ENCODE data around the gene NGRN.
"Not testable (repeated sequence)": the region's sequence is repeated elsewhere in the genome, so short reads cannot be mapped to it uniquely, and the experiment has no call there.

NGRN gene

GRCh38 chr15:90260731-90261130 is 4.7 kb upstream of the NGRN start:
- not testable (repeated sequence) for H3K27ac ChIP-seq (ENCODE audit: low read depth in 2 of 2, low read length in 2 of 2); H3K4me3 ChIP-seq (ENCODE audit: low read length in 2 of 2); H3K27me3 ChIP-seq (ENCODE audit: control insufficient read depth in 2 of 2, insufficient read depth in 2 of 2, low read length in 2 of 2); H3K9ac ChIP-seq (ENCODE audit: low read depth in 1 of 2, low read length in 2 of 2); H3K36me3 ChIP-seq (ENCODE audit: control insufficient read depth in 2 of 2, insufficient read depth in 2 of 2, low read length in 2 of 2); H3K9me3 ChIP-seq (ENCODE audit: control insufficient read depth in 2 of 2, low read length in 2 of 2)
- H3K4me1 ChIP-seq (ENCODE audit: control insufficient read depth in 2 of 2, insufficient read depth in 2 of 2, low read length in 2 of 2), result peaks cover 10 to 24% of the 10 kb centered on the region in 2 donors

DNA sequence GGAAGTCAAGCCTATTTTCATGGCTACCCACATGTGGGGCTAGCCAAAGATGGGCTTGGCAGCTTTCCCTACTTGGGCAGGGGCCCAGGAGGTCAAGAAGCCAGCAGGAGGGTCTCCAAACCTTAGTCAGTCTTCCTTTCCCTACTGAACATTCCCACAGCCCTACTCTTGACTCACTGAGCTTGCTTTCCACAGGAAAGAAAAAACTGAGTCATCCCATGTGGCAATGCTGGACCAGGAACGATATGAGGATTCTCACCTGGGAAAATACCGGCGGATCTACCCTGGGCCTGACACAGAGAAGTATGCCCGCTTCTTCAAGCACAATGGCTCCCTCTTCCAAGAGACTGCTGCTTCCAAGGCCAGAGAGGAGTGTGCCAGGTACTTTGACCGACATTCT is 3.7 kb upstream of the NGRN start:
- Histone ChIP-seq H3K9ac (ENCODE audit: low read depth in 1 of 2, low read length in 2 of 2) (no peak overlapping the region), H3K4me1 (ENCODE audit: control insufficient read depth in 2 of 2, insufficient read depth in 2 of 2, low read length in 2 of 2) (peaks cover 17 to 27% of the 10 kb centered on the region in 2 donors), H3K4me3 (ENCODE audit: low read length in 2 of 2) (no peak overlapping the region), H3K36me3 (ENCODE audit: control insufficient read depth in 2 of 2, insufficient read depth in 2 of 2, low read length in 2 of 2) (no peaks in the 10 kb centered on the region), H3K27me3 (ENCODE audit: control insufficient read depth in 2 of 2, insufficient read depth in 2 of 2, low read length in 2 of 2) (no peaks in the 10 kb centered on the region), H3K27ac (ENCODE audit: low read depth in 2 of 2, low read length in 2 of 2) (peak overlapping the region in 1 of 2 donors; percentile 26), H3K9me3 (ENCODE audit: control insufficient read depth in 2 of 2, low read length in 2 of 2) (no peaks in the 10 kb centered on the region)

- Histone ChIP-seq H3K4me3 (ENCODE audit: low read length in 2 of 2) (no peak overlapping the region), H3K9ac (ENCODE audit: low read depth in 1 of 2, low read length in 2 of 2) (no peak overlapping the region), H3K9me3 (ENCODE audit: control insufficient read depth in 2 of 2, low read length in 2 of 2) (no peaks in the 10 kb centered on the region), H3K27me3 (ENCODE audit: control insufficient read depth in 2 of 2, insufficient read depth in 2 of 2, low read length in 2 of 2) (no peaks in the 10 kb centered on the region), H3K36me3 (ENCODE audit: control insufficient read depth in 2 of 2, insufficient read depth in 2 of 2, low read length in 2 of 2) (no peaks in the 10 kb centered on the region), H3K27ac (ENCODE audit: low read depth in 2 of 2, low read length in 2 of 2) (peak overlapping the region in 1 of 2 donors; percentile 26), H3K4me1 (ENCODE audit: control insufficient read depth in 2 of 2, insufficient read depth in 2 of 2, low read length in 2 of 2) (peaks cover 23 to 33% of the 10 kb centered on the region in 2 donors)
Observed at GRCh38 chr15:90262426-90262825, 3.0 kb upstream of the NGRN start.

DNA sequence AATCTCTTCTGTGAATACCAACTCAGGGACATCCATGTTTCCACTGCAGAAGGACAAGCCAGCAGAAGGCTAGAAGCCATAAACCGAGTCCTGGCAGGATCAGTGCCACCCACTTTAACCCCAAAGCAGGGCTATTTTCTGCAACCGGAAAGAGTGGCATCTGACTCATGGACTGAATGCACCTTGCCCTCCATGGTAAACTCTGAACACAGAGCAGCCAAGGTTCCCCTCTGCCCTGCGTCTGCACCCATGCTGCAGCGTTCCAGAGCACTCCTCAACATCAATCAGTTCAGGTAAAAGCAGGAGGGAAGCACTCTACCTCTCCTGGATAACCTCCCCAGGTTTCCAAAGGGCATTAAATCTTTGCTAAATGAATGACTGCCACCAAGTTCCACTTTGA is 801 bp upstream of the NGRN start:
- Histone ChIP-seq H3K9ac (ENCODE audit: low read depth in 1 of 2, low read length in 2 of 2) (peak overlapping the region; percentile 86 to 97), H3K36me3 (ENCODE audit: control insufficient read depth in 2 of 2, insufficient read depth in 2 of 2, low read length in 2 of 2) (peaks cover 1 to 3% of the 10 kb centered on the region in 2 donors), H3K27ac (ENCODE audit: low read depth in 2 of 2, low read length in 2 of 2) (peak overlapping the region; percentile 94 to 95), H3K4me1 (ENCODE audit: control insufficient read depth in 2 of 2, insufficient read depth in 2 of 2, low read length in 2 of 2) (peaks cover 30 to 44% of the 10 kb centered on the region in 2 donors), H3K4me3 (ENCODE audit: low read length in 2 of 2) (peak overlapping the region; percentile 97), H3K27me3 (ENCODE audit: control insufficient read depth in 2 of 2, insufficient read depth in 2 of 2, low read length in 2 of 2) (no peaks in the 10 kb centered on the region), H3K9me3 (ENCODE audit: control insufficient read depth in 2 of 2, low read length in 2 of 2) (no peaks in the 10 kb centered on the region)

GRCh38 chr15:90266061-90266431 is 574 bp downstream of the NGRN start:
- H3K27ac ChIP-seq (ENCODE audit: low read depth in 2 of 2, low read length in 2 of 2), result peak overlapping the region; percentile 94 to 95
- H3K4me1 ChIP-seq (ENCODE audit: control insufficient read depth in 2 of 2, insufficient read depth in 2 of 2, low read length in 2 of 2), result peaks cover 30 to 44% of the 10 kb centered on the region in 2 donors
- H3K9me3 ChIP-seq (ENCODE audit: control insufficient read depth in 2 of 2, low read length in 2 of 2), result no peaks in the 10 kb centered on the region
- peak overlapping the region; percentile 97 for H3K4me3 ChIP-seq (ENCODE audit: low read length in 2 of 2)
- peak overlapping the region; percentile 86 to 97 for H3K9ac ChIP-seq (ENCODE audit: low read depth in 1 of 2, low read length in 2 of 2)
- peaks cover 14 to 16% of the 10 kb centered on the region in 2 donors for H3K36me3 ChIP-seq (ENCODE audit: control insufficient read depth in 2 of 2, insufficient read depth in 2 of 2, low read length in 2 of 2)
- H3K27me3 ChIP-seq (ENCODE audit: control insufficient read depth in 2 of 2, insufficient read depth in 2 of 2, low read length in 2 of 2), result no peaks in the 10 kb centered on the region

DNA sequence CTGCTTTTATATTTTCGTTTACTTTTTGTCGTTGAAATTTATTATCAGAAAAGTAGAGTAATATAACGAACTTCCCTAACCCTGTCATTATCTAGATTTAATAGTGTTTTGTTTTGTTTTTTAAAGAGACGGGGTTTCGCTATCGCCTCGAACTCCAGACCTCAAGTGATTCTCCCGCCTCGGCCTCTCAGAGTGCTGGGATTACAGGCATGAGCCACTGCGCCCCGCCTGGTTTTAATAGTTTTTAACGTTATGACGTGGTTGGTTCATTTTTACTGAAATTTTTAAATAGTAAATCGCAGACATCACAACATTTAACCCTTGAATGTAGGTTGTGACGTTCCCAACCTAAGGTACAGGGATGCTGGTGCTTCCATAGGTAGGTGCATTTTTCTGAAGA is 1.0 kb downstream of the NGRN start:
- Histone ChIP-seq H3K27ac (ENCODE audit: low read depth in 2 of 2, low read length in 2 of 2) (peak overlapping the region; percentile 94 to 95), H3K27me3 (ENCODE audit: control insufficient read depth in 2 of 2, insufficient read depth in 2 of 2, low read length in 2 of 2) (no peaks in the 10 kb centered on the region), H3K4me3 (ENCODE audit: low read length in 2 of 2) (peak overlapping the region; percentile 97), H3K9ac (ENCODE audit: low read depth in 1 of 2, low read length in 2 of 2) (peak overlapping the region; percentile 86 to 97), H3K36me3 (ENCODE audit: control insufficient read depth in 2 of 2, insufficient read depth in 2 of 2, low read length in 2 of 2) (peaks cover 18 to 21% of the 10 kb centered on the region in 2 donors), H3K4me1 (ENCODE audit: control insufficient read depth in 2 of 2, insufficient read depth in 2 of 2, low read length in 2 of 2) (peaks cover 30 to 44% of the 10 kb centered on the region in 2 donors), H3K9me3 (ENCODE audit: control insufficient read depth in 2 of 2, low read length in 2 of 2) (no peaks in the 10 kb centered on the region)

DNA sequence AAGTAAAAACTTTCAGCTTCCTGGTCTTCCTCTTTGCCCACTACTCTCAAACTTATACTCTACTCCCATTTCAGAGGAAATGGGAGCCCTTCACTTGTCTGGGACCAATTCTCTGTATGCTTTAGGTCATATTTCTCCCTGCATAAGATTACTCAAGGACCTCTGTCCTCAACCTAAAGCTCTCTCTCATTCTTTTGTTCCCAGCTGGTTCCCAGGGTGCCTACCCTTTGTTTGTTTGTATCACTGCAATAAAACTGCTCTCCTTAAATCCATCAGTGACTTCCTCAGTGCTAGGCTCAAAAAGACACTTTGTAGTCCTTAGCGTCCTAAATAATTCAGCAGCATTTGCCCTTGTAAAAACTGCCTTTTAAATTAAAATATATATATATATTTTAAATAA is 2.9 kb downstream of the NGRN start:
- Histone ChIP-seq H3K9ac (ENCODE audit: low read depth in 1 of 2, low read length in 2 of 2) (no peak overlapping the region), H3K4me1 (ENCODE audit: control insufficient read depth in 2 of 2, insufficient read depth in 2 of 2, low read length in 2 of 2) (peaks cover 30 to 34% of the 10 kb centered on the region in 2 donors), H3K4me3 (ENCODE audit: low read length in 2 of 2) (peak overlapping the region in 1 of 2 donors; percentile 44), H3K27me3 (ENCODE audit: control insufficient read depth in 2 of 2, insufficient read depth in 2 of 2, low read length in 2 of 2) (no peaks in the 10 kb centered on the region), H3K27ac (ENCODE audit: low read depth in 2 of 2, low read length in 2 of 2) (peak overlapping the region; percentile 4 to 13), H3K36me3 (ENCODE audit: control insufficient read depth in 2 of 2, insufficient read depth in 2 of 2, low read length in 2 of 2) (peaks cover 28 to 37% of the 10 kb centered on the region in 2 donors), H3K9me3 (ENCODE audit: control insufficient read depth in 2 of 2, low read length in 2 of 2) (no peaks in the 10 kb centered on the region)

DNA sequence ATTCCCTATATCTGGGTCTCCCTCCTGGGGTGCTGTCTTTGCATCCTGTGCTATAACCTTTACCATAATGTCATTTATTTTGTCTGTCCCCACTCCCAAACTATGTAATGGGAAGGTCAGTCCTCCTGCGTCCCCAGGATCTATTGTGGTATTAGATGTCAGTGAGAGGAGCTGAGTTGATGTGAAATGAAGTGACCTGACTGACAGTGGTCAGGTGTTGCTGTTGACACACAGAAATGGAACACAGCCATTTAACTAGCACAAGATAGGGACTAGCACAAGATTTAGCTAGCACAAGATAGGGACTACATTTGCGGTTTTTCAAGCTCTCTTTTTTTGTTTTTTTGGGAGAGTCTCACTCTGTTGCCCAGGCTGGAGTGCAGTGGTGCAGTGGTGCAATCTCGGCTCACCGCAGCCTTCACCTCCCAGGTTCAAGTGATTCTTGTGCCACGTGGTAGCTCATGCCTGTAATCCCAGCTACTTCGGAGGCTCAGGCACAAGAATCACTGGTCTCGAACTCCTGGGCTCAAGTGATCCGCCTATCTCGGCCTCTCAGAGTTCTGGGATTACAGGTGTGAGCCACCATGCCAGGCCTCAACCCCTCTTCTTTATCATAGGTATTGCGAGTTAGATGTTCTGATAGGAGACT is 5.2 kb downstream of the NGRN start:
- Histone ChIP-seq H3K9me3 (ENCODE audit: control insufficient read depth in 2 of 2, low read length in 2 of 2) (no peaks in the 10 kb centered on the region), H3K4me1 (ENCODE audit: control insufficient read depth in 2 of 2, insufficient read depth in 2 of 2, low read length in 2 of 2) (peaks cover 20 to 21% of the 10 kb centered on the region in 2 donors), H3K27ac (ENCODE audit: low read depth in 2 of 2, low read length in 2 of 2) (no peak overlapping the region), H3K36me3 (ENCODE audit: control insufficient read depth in 2 of 2, insufficient read depth in 2 of 2, low read length in 2 of 2) (peaks cover 31 to 43% of the 10 kb centered on the region in 2 donors), H3K27me3 (ENCODE audit: control insufficient read depth in 2 of 2, insufficient read depth in 2 of 2, low read length in 2 of 2) (no peaks in the 10 kb centered on the region), H3K9ac (ENCODE audit: low read depth in 1 of 2, low read length in 2 of 2) (no peak overlapping the region), H3K4me3 (ENCODE audit: low read length in 2 of 2) (no peak overlapping the region)

DNA sequence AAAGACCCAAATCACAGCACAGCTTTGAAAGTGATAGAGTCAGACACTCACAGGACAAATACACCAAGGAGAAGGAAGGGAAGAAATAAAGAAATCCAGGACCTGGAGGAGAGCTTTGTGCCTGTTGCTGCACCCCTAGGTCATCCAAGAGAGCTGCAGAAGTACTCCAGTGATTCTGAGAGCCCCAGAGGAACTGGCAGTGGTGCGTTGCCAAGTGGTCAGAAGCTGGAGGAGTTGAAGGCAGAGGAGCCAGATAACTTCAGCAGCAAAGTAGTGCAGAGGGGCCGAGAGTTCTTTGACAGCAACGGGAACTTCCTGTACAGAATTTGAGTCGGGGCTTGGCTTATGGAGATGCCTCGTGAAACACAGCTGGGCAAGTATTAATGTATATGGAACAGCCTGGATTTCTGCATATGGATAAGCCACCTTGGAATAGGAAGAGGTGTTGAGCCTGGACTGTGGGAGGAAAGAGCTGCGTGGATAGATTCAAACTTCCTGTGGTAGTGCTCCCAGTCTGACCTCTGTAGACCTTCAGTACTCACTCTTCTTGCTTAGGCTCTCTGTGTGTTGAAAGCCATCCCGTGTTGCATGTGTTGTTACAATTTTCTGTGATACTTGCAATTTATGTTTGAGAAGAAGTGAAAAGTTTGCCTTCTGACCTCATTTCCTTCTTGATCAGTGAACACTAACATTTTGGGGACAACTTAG is 6.1 kb downstream of the NGRN start:
- H3K4me3 ChIP-seq (ENCODE audit: low read length in 2 of 2), result no peak overlapping the region
- no peak overlapping the region for H3K27ac ChIP-seq (ENCODE audit: low read depth in 2 of 2, low read length in 2 of 2)
- no peak overlapping the region for H3K9ac ChIP-seq (ENCODE audit: low read depth in 1 of 2, low read length in 2 of 2)
- peaks cover 15 to 19% of the 10 kb centered on the region in 2 donors for H3K4me1 ChIP-seq (ENCODE audit: control insufficient read depth in 2 of 2, insufficient read depth in 2 of 2, low read length in 2 of 2)
- no peaks in the 10 kb centered on the region for H3K9me3 ChIP-seq (ENCODE audit: control insufficient read depth in 2 of 2, low read length in 2 of 2)
- no peaks in the 10 kb centered on the region for H3K27me3 ChIP-seq (ENCODE audit: control insufficient read depth in 2 of 2, insufficient read depth in 2 of 2, low read length in 2 of 2)
- H3K36me3 ChIP-seq (ENCODE audit: control insufficient read depth in 2 of 2, insufficient read depth in 2 of 2, low read length in 2 of 2), result peaks cover 31 to 45% of the 10 kb centered on the region in 2 donors

DNA sequence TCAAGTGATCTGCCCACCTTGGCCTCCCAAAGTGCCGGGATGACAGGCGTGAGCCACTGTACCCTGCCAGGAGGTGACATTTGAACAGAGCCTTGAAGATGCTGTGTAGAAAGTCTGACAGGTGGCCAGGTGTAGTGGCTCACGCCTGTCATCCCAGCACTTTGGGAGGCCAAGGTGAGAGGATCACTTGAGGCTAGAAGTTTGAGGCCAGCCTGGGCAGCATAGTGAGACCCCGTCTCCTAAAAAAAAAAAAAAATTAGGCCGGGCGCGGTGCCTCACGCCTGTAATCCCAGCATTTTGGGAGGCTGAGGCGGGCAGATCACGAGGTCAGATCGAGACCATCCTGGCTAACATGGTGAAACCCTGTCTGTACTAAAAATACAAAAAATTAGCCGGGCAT is 13.0 kb downstream of the NGRN start:
- H3K4me3 ChIP-seq (ENCODE audit: low read length in 2 of 2); H3K36me3 ChIP-seq (ENCODE audit: control insufficient read depth in 2 of 2, insufficient read depth in 2 of 2, low read length in 2 of 2); H3K9me3 ChIP-seq (ENCODE audit: control insufficient read depth in 2 of 2, low read length in 2 of 2); H3K9ac ChIP-seq (ENCODE audit: low read depth in 1 of 2, low read length in 2 of 2); H3K4me1 ChIP-seq (ENCODE audit: control insufficient read depth in 2 of 2, insufficient read depth in 2 of 2, low read length in 2 of 2); H3K27me3 ChIP-seq (ENCODE audit: control insufficient read depth in 2 of 2, insufficient read depth in 2 of 2, low read length in 2 of 2); H3K27ac ChIP-seq (ENCODE audit: low read depth in 2 of 2, low read length in 2 of 2): not testable (repeated sequence)
